ENCODE results near the gene TLL2. TPM values are rescaled to one million over a fixed set of nuclear protein-coding genes. Genes with fewer than 3 reads are reported as not detected.

TLL2 gene
- total RNA-seq, 1 experiment from 2014 or later, result 0.64 TPM

DNA sequence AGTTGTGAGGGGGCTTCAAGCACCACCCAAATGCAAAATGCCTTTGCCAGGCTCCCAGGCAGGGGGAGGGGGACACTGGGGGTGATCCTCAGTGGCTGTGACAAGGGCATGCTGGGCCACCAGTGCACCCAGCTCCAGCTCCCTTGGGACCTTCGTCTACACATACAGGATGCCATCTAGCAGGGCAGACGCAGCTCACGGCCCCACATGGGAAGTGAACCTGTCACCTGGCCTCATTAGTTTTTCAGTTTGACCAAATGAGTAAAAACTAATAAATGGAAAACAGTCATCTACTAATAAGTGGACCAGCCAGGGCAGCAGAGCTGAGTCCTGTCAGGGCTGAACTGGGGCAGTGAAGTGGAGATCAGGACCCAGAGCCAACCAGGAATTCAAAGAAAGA, 50.2 kb downstream of the TLL2 start:
- no peak for DNase-seq (ENCODE audit: low spot score)

DNA sequence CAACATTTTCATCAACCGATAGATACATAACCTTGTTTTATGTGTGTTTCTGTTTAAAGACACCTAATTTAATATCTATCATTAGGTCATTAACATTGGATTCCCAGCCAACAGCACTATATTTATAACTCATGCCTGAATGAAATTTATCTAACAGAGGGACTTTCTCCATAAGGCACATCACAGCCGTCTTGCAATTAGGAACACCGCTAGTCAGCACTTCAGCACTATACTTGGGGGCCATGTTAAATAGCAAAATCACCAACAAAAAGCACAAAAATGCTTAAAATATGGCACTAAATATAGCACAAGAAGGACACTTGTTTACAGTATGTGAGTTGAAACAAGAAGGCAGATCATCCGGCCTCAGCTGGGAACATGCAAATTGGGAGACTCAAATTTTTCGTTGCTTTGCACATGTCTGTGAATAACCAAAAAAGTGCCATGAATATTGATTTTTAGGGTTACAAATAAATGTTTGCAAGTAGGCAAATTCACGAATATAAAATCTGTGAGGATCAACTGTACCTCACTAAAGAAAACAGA, 51.0 kb downstream of the TLL2 start:
- DNase-seq (ENCODE audit: low spot score), result no peak

DNA sequence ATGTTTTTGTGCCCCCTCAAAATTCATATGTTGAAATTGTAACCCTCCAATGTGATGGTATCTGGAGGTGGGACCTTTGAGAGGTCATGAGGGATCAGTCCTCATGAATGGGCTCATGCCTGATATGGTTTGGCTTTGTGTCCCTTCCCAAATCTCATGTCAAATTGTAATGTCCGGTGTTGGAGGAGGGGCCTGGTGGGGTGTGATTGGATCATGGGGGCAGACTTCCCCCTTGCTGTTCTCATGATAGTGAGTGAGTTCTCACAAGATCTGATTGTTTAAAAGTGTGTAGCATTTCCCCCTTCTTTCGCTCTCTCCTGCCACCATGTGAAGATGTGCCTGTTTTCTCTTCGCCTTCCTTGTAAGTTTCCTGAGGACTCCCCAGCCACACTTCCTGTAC, 53.4 kb downstream of the TLL2 start:
- DNase-seq (ENCODE audit: low spot score), result no peak

DNA sequence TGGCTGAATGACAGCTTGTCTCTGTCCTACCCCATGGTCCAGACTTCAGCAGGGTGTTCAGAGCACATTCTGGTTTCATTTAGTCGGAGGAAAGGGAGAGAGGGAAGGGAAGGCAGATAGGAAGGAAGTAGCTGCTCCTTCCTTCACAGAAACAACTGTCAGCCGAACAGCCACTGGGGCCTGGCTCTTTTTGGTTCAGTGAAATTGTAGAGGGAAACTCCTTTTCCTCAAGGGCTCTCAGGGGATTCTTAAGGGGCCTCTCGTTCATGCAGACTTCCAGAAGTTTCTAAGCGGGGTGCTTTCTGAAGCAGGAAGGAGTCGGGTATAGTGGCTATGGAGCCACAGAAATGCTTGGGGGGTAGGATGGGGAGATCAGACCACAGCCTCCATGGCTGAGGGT, 56.4 kb downstream of the TLL2 start:
- DNase-seq (ENCODE audit: low spot score), result no peak

DNA sequence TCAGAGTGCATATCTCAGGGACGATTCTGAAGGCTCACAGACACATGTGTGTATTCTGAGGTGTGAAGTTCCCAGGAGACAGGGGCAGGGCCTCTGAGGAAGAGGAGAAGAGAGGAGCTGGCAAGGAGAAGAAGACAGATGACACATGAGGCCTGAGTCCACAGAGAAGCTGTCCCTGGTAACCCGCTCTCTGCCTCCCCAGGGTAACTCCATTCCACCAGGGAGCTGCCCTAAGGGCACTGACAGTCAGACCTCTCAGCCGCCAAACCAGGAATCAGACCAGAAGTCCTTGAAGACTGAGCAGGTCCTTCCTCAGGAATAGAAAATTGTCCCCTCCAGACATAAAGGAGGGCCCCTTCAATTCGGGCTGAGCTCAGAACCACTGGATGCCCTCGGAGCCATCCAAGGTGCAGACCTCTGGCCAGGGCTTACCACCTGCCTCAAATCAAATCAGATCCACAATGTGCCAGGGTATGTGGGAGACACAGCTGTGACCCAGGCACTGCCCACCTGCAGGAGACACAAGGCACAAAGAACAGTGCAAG, 57.4 kb downstream of the TLL2 start:
- DNase-seq (ENCODE audit: low spot score), result no peak

DNA sequence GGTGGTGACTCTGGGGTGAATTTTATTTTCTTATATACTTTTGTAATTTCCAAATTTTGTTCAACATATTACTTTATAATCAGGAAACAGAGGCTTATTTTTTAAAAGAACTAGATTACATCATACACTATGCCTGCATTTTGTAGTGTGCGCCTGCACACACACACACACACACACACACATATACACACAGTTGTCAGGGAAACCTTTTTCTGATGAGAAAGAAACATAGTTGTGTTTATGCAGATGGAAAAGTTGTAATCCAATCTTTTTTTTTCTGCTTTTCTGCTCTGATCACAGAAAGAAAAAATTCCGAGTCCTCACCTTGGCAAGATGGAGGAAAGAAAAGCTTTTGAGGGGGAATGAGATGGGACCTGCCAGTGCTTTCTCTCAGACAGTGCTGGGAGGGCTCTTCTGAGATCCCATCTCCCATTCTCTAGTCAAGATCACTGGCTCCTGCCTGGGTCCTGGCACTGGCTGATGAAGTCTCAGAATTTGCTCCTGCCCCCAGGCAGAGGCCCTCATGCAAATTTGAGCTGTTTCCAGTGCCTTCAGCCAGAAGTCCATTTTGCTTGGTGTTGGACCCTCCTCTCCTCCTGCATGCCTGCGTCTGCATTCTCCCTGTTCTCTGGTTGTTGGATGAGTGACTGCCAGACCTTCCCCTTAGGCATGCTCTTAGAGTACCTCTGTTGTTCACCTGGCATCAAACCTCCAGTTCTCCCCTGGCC, 59.7 kb downstream of the TLL2 start:
- DNase-seq (ENCODE audit: low spot score), result no peak

DNA sequence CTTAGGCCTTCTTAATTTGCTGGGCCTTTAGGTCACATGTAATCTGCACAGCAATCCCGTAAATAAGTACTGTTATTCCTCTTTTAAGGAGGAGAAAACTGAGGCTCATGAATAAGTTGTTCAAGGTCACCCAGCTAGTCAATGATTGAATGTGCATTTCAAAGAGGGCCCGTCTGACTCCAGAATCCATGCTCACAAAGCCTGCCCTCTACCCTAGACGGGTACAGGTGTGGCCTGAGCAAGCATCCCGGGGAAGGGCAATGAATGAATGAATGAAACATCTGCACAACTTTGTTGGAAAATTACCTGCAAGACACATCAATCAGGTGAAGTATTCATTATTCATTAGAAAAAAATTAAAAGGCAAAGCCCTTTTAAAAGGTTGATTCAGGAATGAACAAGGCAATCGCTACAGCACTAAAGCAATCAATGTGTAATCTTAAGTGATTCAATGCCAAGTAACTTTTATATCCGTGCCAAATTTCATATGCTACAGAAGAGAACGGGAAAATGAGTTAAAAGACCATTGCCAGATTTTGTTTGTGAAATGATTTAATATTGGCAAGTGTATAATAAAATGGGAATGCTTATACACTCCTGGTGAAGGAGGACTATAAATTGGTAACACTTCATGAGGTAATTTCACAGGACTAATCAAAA, 61.1 kb downstream of the TLL2 start:
- DNase-seq (ENCODE audit: low spot score), result no peak

DNA sequence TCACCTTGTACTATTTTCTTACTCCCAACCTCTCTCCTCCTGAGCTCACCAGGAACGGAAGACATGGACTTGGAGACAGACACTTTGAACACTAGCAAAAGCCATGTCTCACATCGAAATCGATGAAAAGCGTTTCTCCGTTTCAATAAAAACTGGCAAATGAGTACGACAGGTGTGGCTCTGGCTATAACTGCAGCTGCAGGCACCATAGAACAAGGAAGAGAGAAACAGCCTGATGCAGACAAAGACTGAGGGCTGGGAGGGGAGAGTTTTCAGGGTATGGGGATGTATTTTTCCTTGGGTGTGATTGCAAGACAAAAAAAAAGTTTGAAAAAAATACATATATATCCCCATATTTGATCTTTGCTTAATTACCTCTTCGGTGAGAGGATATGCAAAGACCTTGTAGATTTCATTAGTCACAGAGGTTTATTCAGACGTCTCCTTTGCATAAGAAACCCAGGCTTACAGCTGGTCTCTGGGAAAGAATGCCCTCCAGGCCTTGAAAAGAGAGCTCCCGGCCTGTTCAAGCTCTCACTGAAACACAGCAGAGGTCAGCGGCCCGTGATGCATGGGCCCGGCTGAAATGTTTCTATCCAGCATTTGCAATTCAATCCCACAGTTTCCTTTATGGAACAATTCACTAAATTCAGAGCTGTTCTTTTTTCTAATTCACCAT, 63.1 kb downstream of the TLL2 start:
- no peak for DNase-seq (ENCODE audit: low spot score)

DNA sequence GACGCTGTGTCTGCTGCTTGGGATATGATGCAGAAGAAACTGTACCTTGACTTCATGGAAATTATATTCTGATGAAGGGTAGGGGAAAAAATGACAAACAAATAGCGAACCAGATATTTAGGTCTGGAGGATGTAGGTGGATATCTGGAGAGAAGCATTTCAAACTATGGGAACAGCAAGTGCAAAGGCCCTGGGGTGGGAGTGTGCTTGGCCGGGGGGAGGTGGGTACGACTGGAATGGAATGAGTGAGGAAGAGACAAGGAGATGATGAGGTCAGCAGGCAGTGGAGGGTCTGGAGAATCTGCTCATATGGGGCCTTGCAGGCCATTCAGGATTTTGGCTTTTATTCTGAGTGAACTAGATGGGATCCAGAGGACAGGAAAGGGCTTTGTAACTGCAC, 65.2 kb downstream of the TLL2 start:
- no peak for DNase-seq (ENCODE audit: low spot score)

DNA sequence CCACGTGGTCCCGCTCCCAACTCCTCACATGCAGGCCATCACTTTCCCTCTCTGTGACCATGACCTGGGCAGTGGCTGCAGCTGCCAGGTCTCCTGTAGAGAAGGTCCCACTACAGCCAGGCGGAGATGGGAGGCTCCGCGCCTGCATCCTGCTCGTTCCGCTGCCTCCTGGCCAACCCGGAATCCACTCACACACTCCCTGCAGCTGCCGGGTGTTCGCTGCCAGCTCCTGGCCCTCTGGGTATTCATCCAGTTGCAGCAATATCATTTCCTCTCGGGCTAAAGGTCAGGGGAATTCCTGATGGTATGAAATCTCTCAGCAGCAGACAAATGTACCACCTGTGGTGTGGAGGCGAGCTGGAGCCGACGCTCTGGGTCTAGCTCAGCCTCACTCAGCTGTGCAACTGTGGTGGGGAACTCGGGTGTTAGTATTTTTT, 65.7 kb downstream of the TLL2 start:
- no peak for DNase-seq (ENCODE audit: low spot score)

DNA sequence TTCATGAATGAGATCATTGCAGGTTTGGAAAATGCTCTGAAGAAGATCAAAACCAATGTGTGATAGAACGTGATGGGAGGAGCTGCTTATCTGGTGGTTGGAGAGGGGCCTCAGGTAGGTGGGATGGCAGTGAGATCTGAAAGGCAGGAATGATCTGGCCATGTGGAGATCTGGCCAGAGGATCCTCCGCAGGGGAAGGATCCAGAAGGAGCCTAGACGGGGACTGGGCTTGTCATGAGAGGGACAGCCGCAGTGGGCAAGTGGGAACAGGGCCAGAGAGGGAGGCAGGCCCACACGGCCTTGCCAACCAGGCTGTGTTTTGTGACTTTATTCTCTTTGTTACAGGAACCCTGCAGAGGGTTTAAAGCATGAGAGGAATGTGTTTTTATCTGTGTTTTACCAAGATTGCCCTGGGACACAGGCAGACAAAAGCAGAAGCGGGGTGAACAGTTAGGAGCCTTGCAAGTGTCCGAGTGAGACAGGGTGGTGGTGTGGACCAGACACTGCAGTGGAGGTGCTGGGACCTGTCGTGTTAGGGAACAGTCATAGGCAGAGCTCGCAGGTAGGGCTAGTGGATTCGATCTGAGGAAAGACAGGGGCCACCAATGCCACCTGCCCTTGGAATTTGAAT, 66.6 kb downstream of the TLL2 start:
- DNase-seq (ENCODE audit: low spot score), result no peak

DNA sequence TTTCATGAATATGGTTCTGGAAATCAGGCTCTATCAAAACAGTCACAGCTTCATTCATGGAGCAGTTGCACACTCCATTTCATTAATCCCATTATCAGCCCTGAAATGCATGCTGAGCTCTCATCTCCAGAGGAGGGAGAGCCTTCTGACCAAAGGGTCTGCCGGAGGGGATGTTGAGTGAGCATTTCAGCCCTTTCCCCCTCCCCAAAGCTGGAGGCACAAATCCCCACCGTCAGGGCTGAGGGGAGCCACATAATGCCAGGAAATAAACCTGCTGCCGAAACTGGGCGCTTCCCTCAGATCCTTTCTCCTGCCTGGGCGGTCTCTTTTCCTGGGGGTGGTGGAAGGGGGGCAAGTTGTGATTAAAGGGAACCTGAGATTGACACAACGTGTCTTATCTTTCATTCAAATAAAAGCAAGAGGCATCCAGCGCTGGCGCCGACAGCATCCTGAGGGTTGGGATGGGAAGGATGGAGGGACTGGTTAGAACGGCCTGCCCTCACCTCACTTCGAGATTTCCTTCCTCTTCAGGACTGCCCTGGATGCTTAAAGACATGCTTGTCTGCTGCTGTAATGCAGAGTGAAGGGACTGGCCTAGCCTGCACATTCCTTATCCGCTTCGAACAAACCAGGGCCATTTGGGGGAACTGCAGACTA, 71.6 kb downstream of the TLL2 start:
- no peak for DNase-seq (ENCODE audit: low spot score)

DNA sequence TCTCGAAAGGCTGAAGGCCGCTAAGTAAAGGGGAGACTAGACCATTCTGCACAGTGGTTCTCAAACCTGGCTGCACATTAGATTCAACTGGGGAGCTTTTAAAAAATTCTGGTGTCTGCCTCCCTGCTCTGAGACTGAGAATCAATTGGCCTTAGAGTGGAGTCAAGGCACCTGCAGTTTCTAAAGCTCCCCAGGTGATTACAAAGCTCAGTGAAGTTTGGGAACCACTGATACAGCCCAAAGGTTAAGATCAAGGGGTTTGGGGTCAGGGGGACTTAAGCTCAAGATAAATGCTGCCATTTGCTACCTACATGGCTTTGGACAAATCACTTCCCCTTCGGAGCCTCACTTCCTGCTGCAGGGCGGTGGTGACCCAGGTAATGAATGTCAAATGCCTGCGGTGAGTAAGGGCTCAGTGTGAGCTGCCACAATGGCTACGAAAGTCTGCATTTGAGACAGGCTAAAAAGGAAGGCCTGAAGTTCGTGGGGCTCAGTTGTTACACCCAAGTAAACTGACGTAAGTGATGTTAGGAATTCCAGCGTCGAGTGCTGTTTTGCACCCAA, 72.3 kb downstream of the TLL2 start:
- DNase-seq (ENCODE audit: low spot score), result no peak

DNA sequence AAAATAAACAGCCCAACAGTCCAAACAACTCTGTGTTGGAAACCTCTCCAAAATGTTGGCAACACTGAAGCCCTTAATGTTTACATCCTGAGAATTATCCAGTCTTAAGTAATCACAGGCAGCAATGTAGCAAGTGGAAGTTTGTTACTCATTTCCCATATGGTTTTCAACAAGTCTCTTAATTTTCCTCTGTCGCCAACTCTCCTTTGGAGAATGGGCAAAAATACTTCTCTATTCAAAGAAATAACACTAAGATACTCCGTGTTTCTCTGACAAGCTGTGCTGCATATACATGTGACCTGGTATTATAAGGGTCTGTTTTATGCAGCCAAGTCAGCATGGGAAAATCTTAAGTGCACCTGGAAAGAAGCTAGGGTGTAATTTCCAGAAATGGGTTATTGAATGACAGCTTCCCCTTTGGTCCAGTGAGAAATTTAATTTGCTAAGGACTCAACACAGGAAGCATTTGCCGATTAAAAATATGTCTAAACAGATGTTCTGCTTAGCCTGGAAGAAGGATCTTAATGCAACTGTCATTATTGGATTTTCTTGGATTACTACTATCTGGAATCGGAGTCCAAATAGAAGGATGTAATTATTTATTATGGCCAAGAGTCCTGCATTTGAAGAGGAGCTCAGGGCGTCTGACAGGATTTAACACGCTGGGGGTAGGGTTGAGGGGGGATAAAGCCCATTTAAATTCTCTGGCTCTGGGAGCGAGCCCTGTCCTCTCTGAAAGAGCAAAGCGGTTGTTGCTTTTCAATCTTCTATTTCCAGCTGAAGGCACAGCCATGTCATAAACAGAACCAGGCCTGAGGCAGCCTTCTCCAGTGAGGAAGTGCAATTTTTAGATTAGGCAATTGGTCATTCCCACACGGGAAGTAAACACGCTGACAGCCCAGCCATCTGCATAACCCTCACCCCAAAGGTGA, 73.1 kb downstream of the TLL2 start:
- DNase-seq (ENCODE audit: low spot score), result no peak

DNA sequence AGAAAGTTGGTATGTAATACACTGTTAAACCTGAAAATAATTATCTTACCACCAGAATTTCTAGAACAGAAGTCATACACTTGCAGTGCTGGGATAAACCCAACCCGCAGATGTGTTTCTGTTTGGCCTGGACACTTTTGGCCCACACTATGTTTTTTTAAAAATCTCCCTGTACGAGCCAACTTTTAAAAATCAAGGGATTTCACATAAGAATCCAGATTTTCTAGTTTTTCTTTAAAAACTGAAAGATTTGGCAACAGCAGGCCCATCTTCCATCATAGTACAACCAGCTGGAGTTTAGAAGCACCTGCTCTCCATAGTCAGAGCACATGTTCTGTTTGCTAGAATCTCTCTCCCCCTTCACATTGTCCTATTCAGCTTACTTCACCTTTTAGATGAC, 74.0 kb downstream of the TLL2 start:
- DNase-seq (ENCODE audit: low spot score), result no peak

DNA sequence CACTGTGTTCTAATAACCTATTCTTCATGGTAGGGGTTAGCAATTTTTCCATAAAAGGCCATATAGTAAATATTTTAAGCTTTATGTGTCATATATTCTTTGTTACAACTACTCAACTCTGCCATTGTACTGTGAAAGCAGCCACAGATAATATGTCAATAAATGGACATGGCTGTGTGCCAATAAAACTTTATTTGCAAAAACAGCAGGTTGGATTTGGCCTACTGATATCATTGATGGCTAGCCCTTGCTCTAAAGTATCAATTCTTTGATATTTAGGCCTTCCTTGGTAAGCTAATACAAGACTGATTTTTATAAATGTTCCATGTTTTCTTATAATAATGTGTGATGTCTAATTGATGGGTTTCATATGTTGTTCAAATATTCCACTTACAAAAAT, 77.7 kb downstream of the TLL2 start:
- DNase-seq (ENCODE audit: low spot score), result no peak

DNA sequence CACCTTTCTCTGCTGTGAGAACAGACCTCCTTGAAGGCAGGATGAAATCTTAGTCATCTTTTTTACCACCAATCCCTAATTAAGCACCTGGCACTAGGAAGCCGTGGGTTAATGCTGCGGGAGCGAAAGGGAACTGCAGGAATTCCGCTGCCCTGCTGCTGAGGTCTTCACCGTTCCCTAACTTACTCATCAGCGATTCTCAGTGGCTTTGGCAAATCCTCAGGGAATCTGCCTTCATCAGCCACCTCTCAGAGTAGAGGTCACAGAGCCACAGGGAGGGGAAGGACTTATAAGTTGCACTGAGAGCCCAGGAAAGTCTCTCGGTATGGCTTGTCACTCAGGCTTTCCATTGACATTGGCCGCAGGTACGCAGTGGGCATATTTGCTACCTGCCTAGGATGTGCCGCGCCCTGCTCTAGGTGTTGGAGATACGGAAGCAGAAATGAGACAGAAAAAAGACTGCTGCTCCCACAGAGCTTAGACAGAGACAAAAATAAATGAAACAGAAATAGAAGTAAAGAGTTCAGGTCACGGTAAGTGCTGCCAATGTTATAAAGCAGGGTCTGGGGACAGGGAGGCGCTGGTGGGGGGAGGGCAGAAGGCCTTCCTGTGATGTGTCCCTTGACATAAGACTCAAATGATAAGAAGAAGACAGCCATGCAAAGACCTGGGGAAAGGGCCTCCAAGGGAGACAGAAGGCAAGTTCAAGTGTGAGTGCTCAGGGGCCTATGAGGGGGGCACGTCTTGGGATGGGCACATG, 82.3 kb downstream of the TLL2 start:
- DNase-seq (ENCODE audit: low spot score), result no peak

DNA sequence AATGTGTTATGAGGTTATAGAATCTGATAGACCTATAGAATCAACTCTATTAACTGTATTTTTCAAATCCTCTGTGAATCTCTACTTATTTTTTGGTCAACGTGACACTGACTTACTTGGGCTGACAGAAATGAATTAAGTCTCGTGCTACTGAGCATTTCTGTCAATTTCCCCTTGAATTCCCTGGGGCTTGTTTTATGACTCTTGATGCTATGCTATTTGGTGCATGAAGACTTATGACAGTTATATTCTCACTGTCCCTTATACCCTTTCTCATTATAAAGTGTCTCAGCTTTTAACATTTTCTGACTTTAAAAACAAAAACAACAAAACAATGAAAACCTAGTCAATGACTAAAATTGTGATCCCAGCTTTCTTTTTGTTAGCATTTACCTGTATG, 86.4 kb downstream of the TLL2 start:
- no peak for DNase-seq (ENCODE audit: low spot score)

DNA sequence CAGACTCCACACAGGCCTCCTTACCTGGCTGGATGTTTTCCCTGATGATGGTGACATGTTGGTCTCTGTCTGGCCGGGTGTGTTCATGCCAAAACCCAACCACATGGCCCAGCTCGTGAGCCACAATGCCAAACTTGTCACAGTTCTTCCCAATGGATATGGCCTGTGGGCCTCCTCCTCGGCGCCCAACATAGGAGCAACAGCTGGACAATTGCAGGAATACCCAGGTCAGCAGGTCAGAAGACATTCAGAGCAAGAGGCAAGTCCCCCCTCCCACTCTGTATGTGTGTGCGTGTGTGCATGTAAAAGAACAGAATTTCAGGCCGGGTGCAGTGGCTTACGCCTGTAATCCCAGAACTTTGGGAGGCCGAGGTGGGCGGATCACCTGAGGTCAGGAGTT, 91.2 kb downstream of the TLL2 start:
- DNase-seq (ENCODE audit: low spot score), result no peak
